GM12891 (cell line): Measurements from ENCODE around the gene CCZ1B.
"Not testable (repeated sequence)": the region's sequence is repeated elsewhere in the genome, so short reads cannot be mapped to it uniquely, and the experiment has no call there.

Experiments
- POLR2A ChIP-seq: IDR thresholded peaks from 2 replicates; pipeline ENCODE4 v1.6.1; 2011; ENCODE audit warnings: low read depth, low read length, control low read depth
- POLR2AphosphoS5 ChIP-seq: IDR thresholded peaks from 2 replicates; pipeline ENCODE4 v1.6.1; 2011; ENCODE audit warnings: low read depth, low read length, control low read depth
- POU2F2 ChIP-seq: IDR thresholded peaks from 2 replicates; pipeline ENCODE4 v1.6.1; 2011; ENCODE audit warnings: low read depth, mild to moderate bottlenecking, control low read depth, low read length, moderate library complexity
- SPI1 ChIP-seq: IDR thresholded peaks from 2 replicates; pipeline ENCODE4 v1.6.1; 2011; ENCODE audit warnings: low read depth, low read length, control low read depth
- TAF1 ChIP-seq: IDR thresholded peaks from 2 replicates; pipeline ENCODE4 v1.6.1; 2011; ENCODE audit warnings: low read depth, low read length, control low read depth

DNA sequence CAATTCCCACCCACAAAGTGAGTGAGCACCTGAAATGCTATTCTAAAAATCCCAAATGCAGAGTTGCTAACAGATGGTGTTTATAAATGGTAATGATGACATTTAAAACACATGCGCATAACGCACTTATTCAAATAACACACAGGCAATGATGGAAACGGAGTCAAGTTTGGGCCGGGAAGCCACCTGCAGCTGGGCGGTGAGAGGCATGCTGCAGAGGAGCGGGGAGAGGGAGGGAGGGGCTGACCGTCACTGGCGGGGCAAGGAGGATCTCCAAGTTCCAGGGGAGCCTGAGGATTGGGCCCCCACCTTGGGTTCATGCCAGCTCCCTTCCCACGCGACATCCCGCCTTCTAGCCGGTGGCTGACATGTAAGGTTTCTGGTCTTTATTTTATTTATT lies 64.9 kb downstream of the CCZ1B start:
- not testable (repeated sequence) for TF ChIP-seq POLR2AphosphoS5, POU2F2, POLR2A, TAF1, SPI1
